T-cell (primary cell): ENCODE measurements around the gene EEF1AKMT1. TPM values are rescaled to one million over a fixed set of nuclear protein-coding genes. Genes with fewer than 3 reads are reported as not detected.

Experiments used
- ATAC-seq, 4 experiments: fragments of 200-7000 bp in 3 of 4; fragments of 150-1000 bp in 1 of 4; cut with Tn5 transposase; replicated peaks in 1 of 4; 1 replicate in 3 of 4; 2 replicates in 1 of 4; pipeline ENCODE4 v1.10.0; 2021; ENCODE audit warnings: moderate library complexity in 3 of 4, mild to moderate bottlenecking in 2 of 4, moderate number of reproducible peaks in 1 of 4
- CTCF ChIA-PET, 2 donors: fragments of 300-600 bp; sonication (Branson Sonifier 250); formaldehyde crosslinking; loops; one replicate each; lab custom pipeline; 2022; ENCODE audit warnings: antibody characterized with exemption in 2 of 2; lab: Charles Lee
- POLR2A ChIA-PET, 2 donors: fragments of 300-600 bp; sonication (Branson Sonifier 250); formaldehyde crosslinking; loops; one replicate each; lab custom pipeline; 2022; ENCODE audit warnings: antibody characterized with exemption in 2 of 2; lab: Charles Lee
- DNase-seq, 35 experiments: peaks; one replicate each; pipeline versions ENCODE4 v3.0.0 to v3.0.0-alpha.2; 2013 to 2023
- H3K27ac ChIP-seq: one replicate; pipeline ENCODE4 v1.5.1; 2013; ENCODE audit warnings: low read length
- H3K27me3 ChIP-seq, 2 experiments: replicated peaks in 1 of 2; 1 replicate in 1 of 2; 2 replicates in 1 of 2; pipeline versions ENCODE4 v1.6.1 to v1.7.0; 2013; ENCODE audit warnings: low read length in 1 of 2, mixed read lengths in 1 of 2; ENCODE audit not compliant: control insufficient read depth in 2 of 2, insufficient read depth in 2 of 2; ENCODE audit errors: extremely low read depth in 1 of 2
- H3K36me3 ChIP-seq, 2 donors: 1 replicate in 1 of 2; 2 replicates in 1 of 2; pipeline versions ENCODE4 v1.6.1 to v1.7.0; 2013; ENCODE audit warnings: low read length in 1 of 2; ENCODE audit not compliant: control insufficient read depth in 2 of 2, insufficient read depth in 1 of 2; ENCODE audit errors: extremely low read depth in 1 of 2
- H3K4me1 ChIP-seq, 2 experiments: 1 replicate in 1 of 2; 2 replicates in 1 of 2; pipeline versions ENCODE4 v1.6.1 to v1.7.0; 2013; ENCODE audit warnings: low read length in 2 of 2, mixed read lengths in 1 of 2; ENCODE audit not compliant: insufficient read depth in 2 of 2, control insufficient read depth in 1 of 2; ENCODE audit errors: extremely low read depth in 1 of 2
- H3K4me3 ChIP-seq, 2 donors: 1 replicate in 1 of 2; 2 replicates in 1 of 2; pipeline versions ENCODE4 v1.5.1 to v1.7.0; 2013; ENCODE audit warnings: mild to moderate bottlenecking in 2 of 2, low read length in 1 of 2, moderate library complexity in 1 of 2; ENCODE audit not compliant: control insufficient read depth in 1 of 2; ENCODE audit errors: extremely low read depth in 1 of 2
- H3K9me3 ChIP-seq: 2 replicates; pipeline ENCODE4 v1.7.0; 2013
- H3K27ac Mint-ChIP-seq, 2 donors: one replicate each; pipeline ENCODE4 v1.8.0; 2020 to 2021; ENCODE audit warnings: mild to moderate bottlenecking in 2 of 2, mixed read lengths in 2 of 2
- H3K27me3 Mint-ChIP-seq, 2 donors: one replicate each; pipeline ENCODE4 v1.8.0; 2021 to 2022; ENCODE audit warnings: mixed read lengths in 2 of 2
- H3K36me3 Mint-ChIP-seq: one replicate; pipeline ENCODE4 v1.8.0; 2021; ENCODE audit warnings: mixed read lengths
- H3K4me1 Mint-ChIP-seq, 3 donors: one replicate each; pipeline ENCODE4 v1.8.0; 2020 to 2022; ENCODE audit warnings: mixed read lengths in 3 of 3, mild to moderate bottlenecking in 1 of 3
- H3K4me3 Mint-ChIP-seq, 3 donors: one replicate each; pipeline ENCODE4 v1.8.0; 2020 to 2022; ENCODE audit warnings: mild to moderate bottlenecking in 3 of 3, mixed read lengths in 3 of 3, moderate library complexity in 3 of 3
- H3K9me3 Mint-ChIP-seq, 3 donors: one replicate each; pipeline ENCODE4 v1.8.0; 2020 to 2022; ENCODE audit warnings: mixed read lengths in 3 of 3
- WGBS: methylation state at CpG from one replicate; pipeline ENCODE4 v1.1.5; 2013; ENCODE audit warnings: missing lambda C conversion rate; ENCODE audit not compliant: insufficient coverage; 5-methylcytosine and 5-hydroxymethylcytosine counted together
- total RNA-seq, 35 experiments: library from RNA in 6 of 35; stranded (reverse) in 6 of 35; fragments of 120-200 nt in 1 of 35; gene quantifications; one replicate each; pipeline versions ENCODE4 v1.2.1 to v1.2.4 and lab custom pipeline; 2013 to 2026

EEF1AKMT1 gene
- total RNA-seq, 5 donors from 2014 or later (not counting 1 experiment from before 2014, with no cell fraction given) = 3.5 to 6.1 (median 4.3) TPM

DNA sequence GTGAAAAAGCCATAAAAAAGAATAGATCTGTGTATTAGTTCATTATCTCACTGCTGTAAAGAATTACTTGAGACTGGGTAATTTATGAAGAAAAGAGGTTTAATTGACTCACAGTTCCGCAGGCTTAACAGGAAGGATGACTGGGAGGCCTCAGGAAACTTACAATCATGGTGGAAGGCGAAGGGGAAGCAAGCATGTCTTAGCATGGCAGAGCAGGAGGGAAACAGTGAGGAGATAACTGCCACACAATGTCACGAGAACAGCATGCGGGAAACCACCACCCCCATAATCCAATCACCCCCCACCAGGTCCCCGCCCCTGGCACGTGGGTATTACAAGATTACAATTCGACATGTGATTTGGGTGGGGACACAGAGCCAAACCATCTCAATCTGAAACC is 39.1 kb upstream of the EEF1AKMT1 start:
- no peaks in the 10 kb centered on the region for H3K9me3 Mint-ChIP-seq
- H3K4me3 Mint-ChIP-seq = no peak overlapping the region
- peaks cover 32% of the 10 kb centered on the region for H3K36me3 Mint-ChIP-seq
- 100% methylated on average over 1 of the region's 7 CpGs for WGBS
- Histone ChIP-seq H3K4me1 (no peaks in the 10 kb centered on the region), H3K27ac (no peak overlapping the region), H3K36me3 (peaks cover 4 to 27% of the 10 kb centered on the region in 2 donors), H3K4me3 (no peak overlapping the region), H3K27me3 (no peaks in the 10 kb centered on the region), H3K9me3 (no peaks in the 10 kb centered on the region)
- ATAC-seq (no peak), DNase-seq (no peak)
- no peaks in the 10 kb centered on the region for H3K27me3 Mint-ChIP-seq
- POLR2A ChIA-PET = interaction anchor here in 1 of 2 donors (0.6 kb wide), 1 partner anchor 212 kb away, joined by 6 read pairs; no protein-coding TSS in a partner anchor
- no peak overlapping the region for H3K27ac Mint-ChIP-seq
- H3K4me1 Mint-ChIP-seq = peaks cover 2 to 6% (median 3%) of the 10 kb centered on the region in 3 donors
- CTCF ChIA-PET = no interaction called here

GRCh38 chr13:20810808-20811207 is 37.0 kb upstream of the EEF1AKMT1 start:
- no peaks in the 10 kb centered on the region for H3K9me3 Mint-ChIP-seq
- Histone ChIP-seq H3K27ac (no peak overlapping the region), H3K4me1 (no peaks in the 10 kb centered on the region), H3K27me3 (no peaks in the 10 kb centered on the region), H3K4me3 (no peak overlapping the region), H3K9me3 (no peaks in the 10 kb centered on the region), H3K36me3 (peaks cover 12 to 41% of the 10 kb centered on the region in 2 donors)
- no peaks in the 10 kb centered on the region for H3K27me3 Mint-ChIP-seq
- DNase-seq (no peak), ATAC-seq (no peak)
- H3K36me3 Mint-ChIP-seq = peaks cover 40% of the 10 kb centered on the region
- 94% methylated on average over 2 of the region's 2 CpGs for WGBS
- H3K27ac Mint-ChIP-seq = no peak overlapping the region
- H3K4me1 Mint-ChIP-seq = peaks cover 0 to 6% (median 0%) of the 10 kb centered on the region in 3 donors
- no peak overlapping the region for H3K4me3 Mint-ChIP-seq
- ChIA-PET CTCF (interaction anchor here in 1 of 2 donors (1.1 kb wide), 1 partner anchor 315 kb away, joined by 3 read pairs; no protein-coding TSS in a partner anchor), POLR2A (interaction anchor here in 1 of 2 donors (0.6 to 0.7 kb wide), 2 partner anchors 314 to 456 kb away, joined by 3 to 6 read pairs; no protein-coding TSS in a partner anchor)

DNA sequence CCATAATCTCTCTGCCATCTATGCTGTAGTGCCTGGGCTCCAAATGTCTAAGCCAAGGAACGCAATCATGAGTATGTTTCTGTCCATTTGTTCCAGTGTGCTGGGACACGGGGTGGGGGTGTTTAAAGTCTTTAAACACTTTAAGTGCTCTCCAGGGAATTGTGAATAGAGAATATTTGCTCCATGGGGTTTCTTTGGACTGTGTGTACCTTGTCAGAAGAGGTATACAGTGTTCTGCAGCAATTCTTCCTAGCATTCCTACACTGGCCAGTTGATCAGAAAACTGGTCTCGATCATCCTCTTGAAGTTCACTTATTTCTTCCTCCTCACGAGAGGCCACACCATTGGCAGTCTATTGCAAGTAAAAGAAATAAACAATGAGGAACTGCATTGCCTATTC is 35.1 kb upstream of the EEF1AKMT1 start:
- no peaks in the 10 kb centered on the region for H3K27me3 Mint-ChIP-seq
- H3K4me1 Mint-ChIP-seq = peaks cover 0 to 17% (median 2%) of the 10 kb centered on the region in 3 donors
- ATAC-seq = no peak
- no peaks in the 10 kb centered on the region for H3K9me3 Mint-ChIP-seq
- Histone ChIP-seq H3K9me3 (no peaks in the 10 kb centered on the region), H3K4me3 (no peak overlapping the region), H3K36me3 (peaks cover 12 to 42% of the 10 kb centered on the region in 2 donors), H3K4me1 (no peaks in the 10 kb centered on the region), H3K27ac (no peak overlapping the region), H3K27me3 (no peaks in the 10 kb centered on the region)
- no peak for DNase-seq
- peaks cover 47% of the 10 kb centered on the region for H3K36me3 Mint-ChIP-seq
- H3K4me3 Mint-ChIP-seq = no peak overlapping the region
- no peak overlapping the region for H3K27ac Mint-ChIP-seq
- CTCF ChIA-PET = no interaction called here
- POLR2A ChIA-PET = no interaction called here
- 100% methylated on average over 2 of the region's 4 CpGs for WGBS

GRCh38 chr13:20803180-20803965 is 29.6 kb upstream of the EEF1AKMT1 start:
- Histone ChIP-seq H3K4me3 (no peak overlapping the region), H3K27ac (no peak overlapping the region), H3K4me1 (no peaks in the 10 kb centered on the region), H3K36me3 (peaks cover 7 to 27% of the 10 kb centered on the region in 2 donors), H3K9me3 (no peaks in the 10 kb centered on the region), H3K27me3 (no peaks in the 10 kb centered on the region)
- Mint-ChIP-seq H3K9me3 (no peaks in the 10 kb centered on the region), H3K4me3 (no peak overlapping the region), H3K27me3 (no peaks in the 10 kb centered on the region), H3K36me3 (peaks cover 45% of the 10 kb centered on the region), H3K4me1 (peaks cover 0 to 10% (median 5%) of the 10 kb centered on the region in 3 donors), H3K27ac (no peak overlapping the region)
- no peak for DNase-seq
- ChIA-PET POLR2A (no interaction called here), CTCF (no interaction called here)
- WGBS = 100% methylated on average over 1 of the region's 3 CpGs
- no peak for ATAC-seq

- 75% methylated on average over 2 of the region's 2 CpGs for WGBS
- Mint-ChIP-seq H3K27ac (peak overlapping the region; percentile 11 to 68), H3K4me3 (no peak overlapping the region), H3K4me1 (peaks cover 16 to 24% (median 19%) of the 10 kb centered on the region in 3 donors), H3K36me3 (peaks cover 54% of the 10 kb centered on the region), H3K9me3 (no peaks in the 10 kb centered on the region), H3K27me3 (no peaks in the 10 kb centered on the region)
- Histone ChIP-seq H3K4me1 (peaks cover 0 to 2% of the 10 kb centered on the region in 2 experiments), H3K9me3 (no peaks in the 10 kb centered on the region), H3K4me3 (no peak overlapping the region), H3K27me3 (no peaks in the 10 kb centered on the region), H3K36me3 (peaks cover 1 to 26% of the 10 kb centered on the region in 2 donors), H3K27ac (no peak overlapping the region)
- ATAC-seq = no peak
- ChIA-PET POLR2A (no interaction called here), CTCF (no interaction called here)
- no peak for DNase-seq
Measured at GRCh38 chr13:20801707-20802106, 27.9 kb upstream of the EEF1AKMT1 start.

- no peaks in the 10 kb centered on the region for H3K27me3 ChIP-seq
- ATAC-seq (no peak), DNase-seq (no peak)
- POLR2A ChIA-PET = no interaction called here
- Mint-ChIP-seq H3K9me3 (no peaks in the 10 kb centered on the region), H3K4me1 (peaks cover 17 to 18% (median 17%) of the 10 kb centered on the region in 3 donors), H3K27me3 (no peaks in the 10 kb centered on the region), H3K4me3 (no peak overlapping the region), H3K36me3 (peaks cover 57% of the 10 kb centered on the region), H3K27ac (peak overlapping the region in 1 of 2 donors; percentile 23)
- H3K36me3 ChIP-seq = peaks cover 3 to 27% of the 10 kb centered on the region in 2 donors
- WGBS = 33% methylated on average over 1 of the region's 6 CpGs
- CTCF ChIA-PET = no interaction called here
- no peak overlapping the region for H3K27ac ChIP-seq
- H3K9me3 ChIP-seq = no peaks in the 10 kb centered on the region
- no peak overlapping the region for H3K4me3 ChIP-seq
- H3K4me1 ChIP-seq = peaks cover 0 to 2% of the 10 kb centered on the region in 2 experiments
Measured at GRCh38 chr13:20799726-20800416, 26.1 kb upstream of the EEF1AKMT1 start.
